HEK293T (cell line): Measurements from ENCODE around the gene WSB2.

Source experiments
- CTCF ChIA-PET: fragments of 350-600 bp; formaldehyde crosslinking; extraction: SDS; loops from one replicate; lab custom pipeline; 2021; ENCODE audit warnings: antibody characterized with exemption, inconsistent platforms; lab: Yijun Ruan, JAX
- POLR2A ChIA-PET: fragments of 350-600 bp; formaldehyde crosslinking; extraction: SDS; loops from one replicate; lab custom pipeline; 2020; ENCODE audit warnings: antibody characterized with exemption, inconsistent platforms; lab: Yijun Ruan, JAX
- DNase-seq: peaks from one replicate; pipeline ENCODE4 v3.0.0; 2012; ENCODE audit warnings: mixed read lengths; ENCODE audit errors: extremely low spot score
- ARNT ChIP-seq: fragments of 450-650 bp; IDR thresholded peaks from 2 replicates; pipeline ENCODE4 v1.6.1; 2017; ENCODE audit warnings: mild to moderate bottlenecking
- BHLHE40 ChIP-seq: fragments of 450-650 bp; IDR thresholded peaks from 2 replicates; pipeline ENCODE4 v1.6.1; 2016; ENCODE audit warnings: mild to moderate bottlenecking, moderate library complexity, borderline replicate concordance
- CTBP1 ChIP-seq: fragments of 450-650 bp; IDR thresholded peaks from 2 replicates; pipeline ENCODE4 v1.6.1; 2016; ENCODE audit warnings: borderline replicate concordance
- ELF4 ChIP-seq: fragments of 450-650 bp; IDR thresholded peaks from 2 replicates; pipeline ENCODE4 v1.6.1; 2017; ENCODE audit warnings: antibody characterized with exemption
- FOXA1 ChIP-seq: fragments of 450-650 bp; IDR thresholded peaks from 2 replicates; pipeline ENCODE4 v1.6.1; 2016; ENCODE audit warnings: mild to moderate bottlenecking
- FOXK2 ChIP-seq: fragments of 450-650 bp; IDR thresholded peaks from 2 replicates; pipeline ENCODE4 v1.6.1; 2016; ENCODE audit warnings: mild to moderate bottlenecking
- FOXM1 ChIP-seq: fragments of 450-650 bp; IDR thresholded peaks from 2 replicates; pipeline ENCODE4 v1.6.1; 2017; ENCODE audit warnings: mild to moderate bottlenecking, borderline replicate concordance
- HDGF ChIP-seq: fragments of 450-650 bp; IDR thresholded peaks from 2 replicates; pipeline ENCODE4 v1.6.1; 2017; ENCODE audit warnings: antibody characterized with exemption, borderline replicate concordance
- L3MBTL2 ChIP-seq: fragments of 450-650 bp; conservative IDR thresholded peaks from 2 replicates; pipeline ENCODE4 v1.6.1; 2016; ENCODE audit warnings: mild to moderate bottlenecking
- LEF1 ChIP-seq: fragments of 450-650 bp; IDR thresholded peaks from 2 replicates; pipeline ENCODE4 v1.6.1; 2017; ENCODE audit warnings: mild to moderate bottlenecking, borderline replicate concordance
- NFRKB ChIP-seq: fragments of 450-650 bp; IDR thresholded peaks from 2 replicates; pipeline ENCODE4 v1.6.1; 2016; ENCODE audit warnings: mild to moderate bottlenecking, moderate library complexity
- PKNOX1 ChIP-seq: fragments of 450-650 bp; IDR thresholded peaks from 2 replicates; pipeline ENCODE4 v1.6.1; 2016
- SP1 ChIP-seq: fragments of 450-650 bp; IDR thresholded peaks from 2 replicates; pipeline ENCODE4 v1.6.1; 2017
- SUZ12 ChIP-seq: fragments of 450-650 bp; IDR thresholded peaks from 2 replicates; pipeline ENCODE4 v1.6.1; 2016; ENCODE audit warnings: mild to moderate bottlenecking
- TARDBP ChIP-seq: fragments of 450-650 bp; IDR thresholded peaks from 2 replicates; pipeline ENCODE4 v1.6.1; 2016
- ZNF384 ChIP-seq: fragments of 450-650 bp; IDR thresholded peaks from 2 replicates; pipeline ENCODE4 v1.6.1; 2016

Gene WSB2

GRCh38 chr12:117994551-117995438 is 66.2 kb downstream of the WSB2 start:
- POLR2A ChIA-PET: no interaction called here
- CTCF ChIA-PET: no interaction called here
- TF ChIP-seq ZNF384: no peak
- no peak for TF ChIP-seq SP1
- no peak for DNase-seq

- ChIA-PET CTCF (interaction anchor here (0.8 kb wide), 1 partner anchor 389 kb away, joined by 3 read pairs; no protein-coding TSS in a partner anchor), POLR2A (no interaction called here)
- no peak for TF ChIP-seq ARNT
- TF ChIP-seq HDGF: no peak
- TF ChIP-seq BHLHE40: no peak
- TF ChIP-seq SUZ12: no peak
- no peak for TF ChIP-seq NFRKB
- TF ChIP-seq LEF1: no peak
- TF ChIP-seq FOXK2: no peak
- TF ChIP-seq ZNF384: no peak
- TF ChIP-seq FOXM1: no peak
- TF ChIP-seq CTBP1: no peak
- no peak for TF ChIP-seq SP1
- TF ChIP-seq FOXA1: no peak
- TF ChIP-seq TARDBP: no peak
- no peak for TF ChIP-seq PKNOX1
- no peak for TF ChIP-seq ELF4
- no peak for TF ChIP-seq L3MBTL2
- DNase-seq: no peak
These were observed 74.1 kb downstream of the WSB2 start for GRCh38 chr12:117986705-117987469.

DNA sequence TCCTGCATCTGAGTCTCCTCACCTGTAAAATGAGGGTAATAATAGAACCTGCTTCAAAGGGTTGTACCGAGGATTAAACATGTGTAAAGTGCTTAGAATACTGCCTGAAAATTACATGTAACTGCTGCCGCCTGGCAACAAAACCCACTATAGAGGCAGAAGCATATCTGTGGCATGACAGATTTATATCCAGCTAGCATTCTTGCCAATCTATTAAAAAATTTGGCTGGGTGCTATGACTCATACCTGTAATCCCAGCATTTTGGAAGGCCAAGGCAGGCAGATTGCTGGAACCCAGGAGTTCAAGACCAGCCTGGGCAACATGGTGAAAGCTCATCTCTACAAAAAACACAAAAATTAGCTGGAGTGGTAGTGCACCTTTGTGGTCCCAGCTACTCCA is 75.8 kb downstream of the WSB2 start:
- TF ChIP-seq LEF1: no peak
- no peak for TF ChIP-seq NFRKB
- no peak for TF ChIP-seq HDGF
- no peak for TF ChIP-seq BHLHE40
- TF ChIP-seq FOXK2: no peak
- no peak for TF ChIP-seq CTBP1
- TF ChIP-seq FOXA1: no peak
- TF ChIP-seq ZNF384: no peak
- no peak for TF ChIP-seq L3MBTL2
- TF ChIP-seq ARNT: no peak
- TF ChIP-seq SUZ12: no peak
- TF ChIP-seq TARDBP: no peak
- no peak for TF ChIP-seq SP1
- TF ChIP-seq FOXM1: no peak
- no peak for TF ChIP-seq ELF4
- TF ChIP-seq PKNOX1: no peak
- POLR2A ChIA-PET: no interaction called here
- no peak for DNase-seq
- CTCF ChIA-PET: no interaction called here
